NB4 (cell line): ENCODE measurements around the gene SPOCK3.
"Not testable (repeated sequence)": the region's sequence is repeated elsewhere in the genome, so short reads cannot be mapped to it uniquely, and the experiment has no call there.

Experiments
- DNase-seq: peaks from one replicate; pipeline ENCODE4 v3.0.0; 2010; ENCODE audit warnings: low read depth
- H3K4me3 ChIP-seq: one replicate; pipeline ENCODE4 v1.5.1; 2011; ENCODE audit warnings: mild to moderate bottlenecking, low read depth, low read length, moderate library complexity
- MYC ChIP-seq: IDR thresholded peaks from 2 replicates; pipeline ENCODE4 v1.6.1; 2011; ENCODE audit warnings: low read depth, low read length
- POLR2A ChIP-seq: IDR thresholded peaks from 2 replicates; pipeline ENCODE4 v1.6.1; 2011; ENCODE audit warnings: mild to moderate bottlenecking; ENCODE audit not compliant: insufficient read length; ENCODE audit errors: extremely low read depth
- TF ChIP-seq, protein P1 (sequence below): IDR thresholded peaks from one replicate; pipeline ENCODE4 v1.5.1; 2012; ENCODE audit warnings: low read depth, low read length
- TF ChIP-seq, protein P2 (sequence below): IDR thresholded peaks from 2 replicates; pipeline ENCODE4 v1.6.1; 2011; ENCODE audit warnings: low read depth, low read length

Gene SPOCK3

DNA sequence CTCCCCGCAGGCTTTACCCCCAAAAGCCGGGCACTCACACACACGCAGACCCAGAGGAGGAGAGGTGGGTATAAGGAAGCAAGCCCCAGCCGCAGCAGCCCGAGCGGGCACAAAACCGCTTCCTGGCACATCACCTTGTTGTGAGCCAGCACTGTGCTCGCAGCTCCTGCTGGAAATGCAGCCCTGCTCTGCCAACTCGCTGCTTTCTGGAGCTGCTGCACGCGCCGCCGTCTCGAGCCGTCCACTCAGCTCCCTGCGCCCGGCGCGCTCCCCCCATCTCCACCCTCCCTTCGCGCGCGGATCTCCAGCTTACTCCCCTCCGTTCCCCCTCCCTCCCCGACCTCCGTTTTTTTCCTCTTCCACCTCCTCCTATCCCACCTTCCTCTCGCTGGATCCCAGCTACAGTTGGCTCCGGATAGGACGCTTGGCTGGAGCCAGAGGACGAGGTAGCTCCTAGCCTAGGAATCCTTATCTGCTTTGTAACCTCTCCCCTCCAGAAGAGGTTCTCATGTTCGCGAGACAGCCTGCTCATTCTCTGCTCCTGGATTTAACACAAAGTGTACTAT, at the start of gene SPOCK3:
TSS of gene SPOCK3 (minus strand) at position 179 of the 566 bp plus-strand sequence.
- TF ChIP-seq, protein P1, sequence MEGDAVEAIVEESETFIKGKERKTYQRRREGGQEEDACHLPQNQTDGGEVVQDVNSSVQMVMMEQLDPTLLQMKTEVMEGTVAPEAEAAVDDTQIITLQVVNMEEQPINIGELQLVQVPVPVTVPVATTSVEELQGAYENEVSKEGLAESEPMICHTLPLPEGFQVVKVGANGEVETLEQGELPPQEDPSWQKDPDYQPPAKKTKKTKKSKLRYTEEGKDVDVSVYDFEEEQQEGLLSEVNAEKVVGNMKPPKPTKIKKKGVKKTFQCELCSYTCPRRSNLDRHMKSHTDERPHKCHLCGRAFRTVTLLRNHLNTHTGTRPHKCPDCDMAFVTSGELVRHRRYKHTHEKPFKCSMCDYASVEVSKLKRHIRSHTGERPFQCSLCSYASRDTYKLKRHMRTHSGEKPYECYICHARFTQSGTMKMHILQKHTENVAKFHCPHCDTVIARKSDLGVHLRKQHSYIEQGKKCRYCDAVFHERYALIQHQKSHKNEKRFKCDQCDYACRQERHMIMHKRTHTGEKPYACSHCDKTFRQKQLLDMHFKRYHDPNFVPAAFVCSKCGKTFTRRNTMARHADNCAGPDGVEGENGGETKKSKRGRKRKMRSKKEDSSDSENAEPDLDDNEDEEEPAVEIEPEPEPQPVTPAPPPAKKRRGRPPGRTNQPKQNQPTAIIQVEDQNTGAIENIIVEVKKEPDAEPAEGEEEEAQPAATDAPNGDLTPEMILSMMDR = no peak
- no peak for TF ChIP-seq MYC
- TF ChIP-seq, protein P2, sequence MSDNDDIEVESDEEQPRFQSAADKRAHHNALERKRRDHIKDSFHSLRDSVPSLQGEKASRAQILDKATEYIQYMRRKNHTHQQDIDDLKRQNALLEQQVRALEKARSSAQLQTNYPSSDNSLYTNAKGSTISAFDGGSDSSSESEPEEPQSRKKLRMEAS = no peak
- TF ChIP-seq POLR2A = no peak
- DNase-seq = no peak
- H3K4me3 ChIP-seq = no peak within 1 kb of the TSS

DNA sequence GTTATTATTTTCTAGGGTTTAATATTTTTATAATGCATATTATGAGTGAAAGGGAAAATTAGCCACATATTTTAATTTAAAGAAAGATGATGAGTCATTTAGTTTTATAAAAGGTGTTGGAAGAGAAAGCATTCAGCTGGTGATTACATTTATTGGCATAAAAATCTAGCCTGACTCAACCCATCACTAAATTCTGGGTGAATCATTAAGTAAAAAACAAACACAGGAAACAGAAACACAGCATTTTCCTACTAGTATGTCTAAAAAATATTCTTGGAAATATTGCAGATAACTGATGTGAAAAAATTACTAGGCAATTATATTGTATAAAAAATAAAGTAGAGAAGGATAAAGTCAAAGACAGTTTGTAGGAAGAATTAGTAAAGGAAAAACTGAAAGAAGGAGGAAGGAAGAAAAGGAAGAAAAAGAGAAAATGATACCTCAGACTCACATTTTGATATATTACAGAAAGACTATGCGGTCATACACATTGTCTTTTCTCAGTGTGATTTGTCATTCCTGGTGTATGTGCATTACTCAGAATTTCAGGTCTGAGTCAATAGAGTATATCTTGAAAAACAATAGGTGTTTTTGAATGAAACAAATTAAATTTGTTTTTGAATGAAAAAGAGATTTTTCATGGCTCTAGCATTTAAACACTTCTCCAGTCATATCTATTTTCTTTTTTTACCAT, 48.0 kb upstream of the SPOCK3 start:
- no peak for TF ChIP-seq MYC
- TF ChIP-seq, protein P1 = no peak
- TF ChIP-seq POLR2A = no peak
- TF ChIP-seq, protein P2 = no peak
- no peak for DNase-seq
- no peak overlapping the region for H3K4me3 ChIP-seq

DNA sequence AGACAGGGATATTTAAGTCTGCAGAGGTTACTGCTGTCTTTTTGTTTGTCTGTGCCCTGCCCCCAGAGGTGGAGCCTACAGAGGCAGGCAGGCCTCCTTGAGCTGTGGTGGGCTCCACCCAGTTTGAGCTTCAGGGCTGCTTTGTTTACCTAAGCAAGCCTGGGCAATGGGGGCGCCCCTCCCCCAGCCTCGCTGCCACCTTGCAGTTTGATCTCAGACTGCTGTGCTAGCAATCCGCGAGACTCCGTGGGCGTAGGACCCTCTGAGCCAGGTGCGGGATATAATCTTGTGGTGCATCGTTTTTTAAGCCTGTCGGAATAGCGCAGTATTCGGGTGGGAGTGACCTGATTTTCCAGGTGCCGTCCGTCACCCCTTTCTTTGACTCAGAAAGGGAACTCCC, 47.3 kb upstream of the SPOCK3 start:
- not testable (repeated sequence) for DNase-seq, H3K4me3 ChIP-seq

DNA sequence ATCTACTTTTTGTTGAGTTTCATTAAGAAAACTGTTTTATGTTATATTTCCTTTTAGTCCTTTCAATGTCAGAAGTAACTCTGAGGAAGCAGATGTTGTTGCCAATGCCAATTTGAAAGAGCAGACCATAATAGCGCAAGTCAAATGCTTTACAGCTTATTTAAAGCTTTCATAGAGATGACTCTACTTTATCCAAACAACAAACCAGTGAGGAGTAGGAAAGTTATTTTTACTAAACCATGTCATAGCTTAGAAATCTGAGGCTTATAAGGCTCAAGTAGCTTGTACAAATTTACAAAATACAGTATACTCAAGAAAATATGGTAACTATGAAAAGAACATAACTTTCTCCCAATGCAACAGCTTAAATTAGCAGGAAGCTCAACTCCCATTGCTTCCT, 40.1 kb upstream of the SPOCK3 start:
- no peak for DNase-seq
- TF ChIP-seq POLR2A (no peak), MYC (no peak)
- TF ChIP-seq, protein P1 = no peak
- TF ChIP-seq, protein P2 = no peak
- H3K4me3 ChIP-seq = no peak overlapping the region

DNA sequence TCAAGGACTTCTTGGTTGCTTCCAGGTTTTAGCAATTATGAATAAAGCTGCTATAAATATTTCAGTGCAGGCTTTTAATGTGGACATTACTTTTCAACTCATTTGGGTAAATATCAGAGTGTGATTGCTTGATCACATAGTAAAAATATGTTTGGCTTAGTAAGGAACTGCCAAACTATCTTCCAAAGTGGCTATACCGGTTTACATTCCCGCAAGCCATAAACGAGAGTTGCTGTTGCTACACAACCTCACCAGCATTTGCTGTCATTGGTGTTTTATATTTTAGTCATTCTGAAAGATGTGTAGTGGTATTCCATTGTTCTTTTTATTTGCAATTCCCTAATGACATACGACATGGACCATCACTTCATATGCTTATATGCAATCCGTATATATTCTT, 30.9 kb upstream of the SPOCK3 start:
- TF ChIP-seq MYC = no peak
- TF ChIP-seq, protein P1 = no peak
- TF ChIP-seq, protein P2 = no peak
- no peak for TF ChIP-seq POLR2A
- DNase-seq = no peak
- no peak overlapping the region for H3K4me3 ChIP-seq

DNA sequence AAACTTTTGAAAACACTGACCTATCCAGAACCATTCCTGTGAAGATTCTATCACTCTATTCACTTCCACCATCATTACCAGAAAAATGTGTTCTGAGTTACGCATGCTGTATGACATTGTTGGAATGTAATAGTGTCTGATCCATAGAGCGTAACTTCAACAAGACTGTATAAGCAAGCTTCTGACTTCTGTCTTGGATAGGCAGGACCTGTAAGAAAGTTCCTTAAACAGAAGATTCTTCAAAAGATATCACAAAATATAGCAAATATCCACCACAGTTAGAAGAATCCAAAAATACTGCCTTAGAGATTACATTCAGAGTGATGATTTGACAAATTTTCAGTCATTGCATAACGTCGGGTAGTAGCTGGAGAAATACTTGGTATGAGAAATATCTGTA, 14.0 kb upstream of the SPOCK3 start:
- DNase-seq = no peak
- H3K4me3 ChIP-seq = no peak overlapping the region
- TF ChIP-seq POLR2A (no peak), MYC (no peak)
- TF ChIP-seq, protein P1 = no peak
- TF ChIP-seq, protein P2 = no peak
